ENCODE measurements around the gene TBC1D3B.

GRCh38 chr17:36142235-36142634 is 34.2 kb downstream of the TBC1D3B start:
- TF ChIP-seq TCF7L2 (IDR thresholded peaks at IDR 0.05; ENCODE audit: borderline replicate concordance, low read depth, low read length) (no peak), PATZ1 (tag by site-specific recombination; IDR thresholded peaks at IDR 0.05) (no peak), ZBTB1 (tag by site-specific recombination; IDR thresholded peaks at IDR 0.05) (no peak), CTCF (tag by site-specific recombination; IDR thresholded peaks at IDR 0.05) (no peak), ZBTB8A (tag by site-specific recombination; IDR thresholded peaks at IDR 0.05) (no peak), ZNF202 (tag by site-specific recombination; IDR thresholded peaks at IDR 0.05; ENCODE audit: borderline replicate concordance) (no peak), ZNF555 (tag by site-specific recombination; conservative IDR thresholded peaks at IDR 0.05) (no peak), ATF2 (tag by site-specific recombination; IDR thresholded peaks at IDR 0.05; ENCODE audit: low read depth) (no peak)

Measured in HEK293 (cell line).